ENCODE results near the gene ANGPTL2.

GRCh38 chr9:127116088-127116726 is 6.2 kb downstream of the ANGPTL2 start:
- no peak for TF ChIP-seq CTCF (IDR thresholded peaks at IDR 0.05; ENCODE audit: low read length)
- no peak for TF ChIP-seq EZH2 (optimal IDR thresholded peaks at IDR 0.05; ENCODE audit: low read depth, low read length)
